ENCODE measurements around the gene AUTS2.
A peak's percentile ranks its signal among the peaks of the same experiment; 100 is the strongest.

The AUTS2 gene

GRCh38 chr7:70808876-70809275, 1210.6 kb downstream of the AUTS2 start:
- no peak for TF ChIP-seq CTCF (IDR thresholded peaks at IDR 0.05)

DNA sequence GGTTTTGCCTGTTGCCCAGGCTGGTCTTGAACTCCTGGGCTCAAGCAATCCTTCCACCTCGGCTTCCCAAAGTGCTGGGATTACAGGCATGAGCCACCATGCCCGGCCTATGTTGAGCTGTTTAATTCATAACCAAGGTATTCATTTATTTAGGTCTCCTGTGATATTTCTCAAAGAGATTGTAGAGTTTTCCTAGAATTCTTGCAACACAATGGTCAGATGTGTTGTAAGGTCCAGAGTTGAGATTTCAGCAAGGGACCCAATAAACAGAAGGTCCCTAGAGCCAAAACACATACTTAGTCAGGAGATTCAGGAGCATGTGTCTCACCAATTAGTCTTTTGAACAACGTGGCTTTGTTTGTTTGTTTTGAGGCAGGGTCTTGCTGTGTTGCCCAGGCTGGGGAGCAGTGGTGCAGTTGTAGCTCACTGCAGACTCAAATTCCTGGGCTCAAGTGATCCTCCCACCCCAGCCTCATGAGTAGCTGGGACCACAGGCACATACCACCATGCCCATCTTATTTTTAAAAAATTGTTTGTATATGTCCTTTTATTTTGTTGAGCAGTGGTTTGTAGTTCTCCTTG, 1212.4 kb downstream of the AUTS2 start:
- TF ChIP-seq CTCF (IDR thresholded peaks at IDR 0.05), result no peak

DNA sequence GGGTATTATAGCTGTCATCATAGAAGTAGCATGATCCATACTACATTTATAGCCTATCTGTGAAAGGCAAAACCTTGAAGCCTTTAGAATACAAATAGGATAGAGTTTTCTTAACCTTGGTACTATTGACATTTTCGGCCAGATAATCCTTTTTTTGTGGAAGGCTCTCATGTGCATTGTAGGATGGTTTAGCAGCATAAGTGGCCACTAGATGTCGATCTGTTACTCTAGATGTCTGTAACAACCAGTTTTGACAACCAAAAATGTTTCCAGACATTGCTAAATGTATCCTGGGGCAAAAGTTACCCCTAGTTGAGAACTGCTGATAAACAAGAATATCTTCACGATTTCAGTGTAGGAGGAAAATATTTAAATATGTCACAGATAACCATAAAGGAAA, 1214.2 kb downstream of the AUTS2 start:
- no peak for TF ChIP-seq CTCF (IDR thresholded peaks at IDR 0.05)

DNA sequence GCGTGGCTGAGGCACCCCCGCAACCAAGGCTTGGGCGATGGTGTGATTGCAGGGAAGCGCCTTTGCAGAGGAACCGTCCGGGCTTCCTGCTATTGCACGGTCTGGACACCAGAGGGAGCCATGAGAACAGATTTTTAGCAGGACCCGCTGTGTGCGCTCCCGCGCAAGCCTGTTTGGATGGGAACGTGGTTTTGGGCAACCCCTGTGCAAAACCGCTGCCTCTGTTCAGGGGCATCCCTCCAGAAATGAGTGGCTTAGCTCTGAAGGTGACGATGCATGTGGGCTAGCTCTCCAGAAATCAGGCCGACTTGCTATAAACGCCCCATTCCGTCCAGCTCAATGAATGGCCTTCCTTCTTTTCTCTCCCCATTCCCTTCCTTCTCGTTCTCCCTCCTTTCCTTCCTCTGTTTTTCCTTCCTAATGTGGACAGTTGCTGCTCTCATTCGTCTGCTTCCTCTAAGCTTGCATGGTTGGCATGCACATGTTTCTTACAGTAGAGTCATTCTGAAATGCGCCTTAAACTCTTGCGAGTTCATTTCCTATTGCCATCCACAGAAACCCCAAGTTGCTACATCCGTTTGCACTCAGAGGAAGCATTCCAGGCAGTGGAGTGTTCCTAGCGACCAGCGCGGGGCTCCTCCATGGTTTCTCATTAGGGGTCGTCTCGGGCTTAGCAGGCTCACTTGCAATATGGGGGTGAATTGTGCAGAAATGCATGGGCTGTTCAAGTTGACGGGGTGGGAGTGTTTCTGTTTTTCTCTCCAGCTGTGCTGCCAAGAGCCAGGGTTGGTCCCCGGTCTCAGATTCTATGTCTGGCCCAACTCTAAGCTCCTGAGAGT, 1231.2 kb downstream of the AUTS2 start:
- peak; percentile 68 for TF ChIP-seq CTCF (IDR thresholded peaks at IDR 0.05)

DNA sequence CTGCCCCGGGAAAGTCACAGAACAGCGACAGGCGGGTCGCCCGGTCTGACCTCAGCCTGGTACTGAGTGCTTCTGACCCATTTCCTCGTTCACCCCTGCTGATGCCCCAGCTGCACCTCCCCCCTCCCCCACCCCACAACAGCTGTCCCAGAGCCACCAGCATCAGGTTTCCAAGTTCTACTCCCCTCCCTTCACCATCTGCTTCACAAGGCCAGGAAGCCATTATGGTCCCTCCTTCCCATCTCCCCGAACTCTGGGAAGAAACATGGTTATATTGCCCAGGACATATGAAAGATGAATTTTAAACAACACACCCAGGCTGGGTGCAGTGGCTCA, 1231.8 kb downstream of the AUTS2 start:
- no peak for TF ChIP-seq CTCF (IDR thresholded peaks at IDR 0.05)

DNA sequence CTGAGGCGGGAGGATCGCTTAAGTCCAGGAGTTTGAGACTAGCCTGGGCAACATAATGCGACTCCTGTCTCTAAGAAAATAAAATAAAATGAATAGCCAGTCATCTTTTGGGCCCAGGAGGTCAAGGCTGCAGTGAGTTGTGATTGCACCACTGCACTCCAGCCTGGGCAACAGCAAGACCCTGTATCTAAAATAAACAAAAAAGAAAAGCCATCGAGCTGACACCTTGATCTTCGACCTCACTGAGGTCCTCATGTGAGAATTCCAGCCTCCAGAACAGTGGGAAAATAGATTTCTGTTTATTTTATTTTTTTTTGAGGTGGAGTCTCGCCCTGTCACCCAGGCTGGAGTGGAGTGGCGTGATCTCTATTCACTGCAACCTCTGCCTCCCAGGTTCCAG, 1232.2 kb downstream of the AUTS2 start:
- TF ChIP-seq CTCF (IDR thresholded peaks at IDR 0.05), result no peak

DNA sequence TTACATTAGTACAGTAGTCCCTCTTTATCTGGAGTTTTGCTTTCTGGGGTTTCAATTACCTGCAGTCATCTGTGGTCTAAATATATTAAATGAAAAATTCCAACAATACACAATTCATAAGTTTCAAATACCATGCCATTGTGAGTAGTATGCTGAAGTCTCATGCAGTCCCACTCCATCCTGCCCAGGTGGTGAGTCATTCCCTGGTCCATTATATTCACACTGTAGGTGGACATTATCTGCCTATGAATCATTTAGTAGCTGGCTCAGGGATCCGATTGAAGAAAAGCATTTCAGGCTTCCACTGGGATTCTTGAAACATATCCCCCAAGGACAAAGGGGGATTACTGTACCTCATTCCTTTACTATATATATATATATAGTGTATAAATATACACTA, 1235.5 kb downstream of the AUTS2 start:
- no peak for TF ChIP-seq CTCF (IDR thresholded peaks at IDR 0.05)

Measured in LNCAP (cell line).